TTC549 (cell line): Measurements from ENCODE around the gene MT2A.
"Not testable (repeated sequence)": the region's sequence is repeated elsewhere in the genome, so short reads cannot be mapped to it uniquely, and the experiment has no call there.

Experiments used
- FAIRE-seq: peaks from 2 replicates; lab custom pipeline; 2012; peaks lifted over from hg19 to GRCh38; lab: Jason Lieb, UNC

MT2A gene

GRCh38 chr16:56608043-56608875, at the start of gene MT2A:
Gene MT2A (plus strand): TSS chr16:56608584. CDS start chr16:56608656, 72 bp downstream.
- no peak for FAIRE-seq

GRCh38 chr16:56559109-56559508, 49.3 kb upstream of the MT2A start:
- FAIRE-seq: no peak

- FAIRE-seq: no peak
Measured at GRCh38 chr16:56560447-56560846, 47.9 kb upstream of the MT2A start.

GRCh38 chr16:56561126-56561525, 47.3 kb upstream of the MT2A start:
- FAIRE-seq: no peak

DNA sequence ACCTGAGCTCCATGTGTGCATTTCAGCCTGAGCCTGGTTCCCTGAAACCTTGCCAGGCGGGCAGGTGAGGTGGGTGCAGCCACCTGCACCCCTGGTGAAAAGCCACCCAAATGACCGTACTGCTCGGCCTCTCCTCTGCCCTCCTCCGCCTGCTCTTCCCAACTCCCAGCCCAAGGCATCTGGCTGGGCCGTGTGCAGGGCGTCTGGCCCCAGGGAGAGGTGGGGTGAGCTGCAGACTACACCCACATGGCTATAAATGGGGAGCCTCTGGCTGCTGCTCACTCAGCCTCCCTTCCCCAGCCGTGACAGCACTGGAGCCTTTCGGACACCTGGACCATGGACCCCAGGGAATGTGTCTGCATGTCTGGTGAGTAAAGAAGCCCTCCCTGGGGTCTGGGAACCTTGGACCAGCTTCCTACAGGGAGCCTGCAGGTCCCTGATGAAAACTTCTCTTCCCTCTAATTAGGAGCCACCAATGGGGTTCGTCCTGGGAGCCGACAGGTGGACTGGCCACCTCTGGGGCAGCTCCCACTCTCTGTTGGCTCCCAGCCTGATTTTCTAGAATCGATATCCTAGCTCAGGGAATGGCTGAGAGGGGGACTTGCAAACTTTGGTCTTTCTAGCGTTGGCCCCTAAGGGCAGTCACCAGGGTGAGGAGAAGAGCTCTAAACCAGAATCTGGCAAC, 43.4 kb upstream of the MT2A start, which contains the start of gene MT4:
MT4 (plus strand) TSS at position 281 of the 685 bp plus-strand sequence; CDS start at position 337, 56 bp downstream.
- FAIRE-seq: no peak

- FAIRE-seq: no peak
Measured at GRCh38 chr16:56569971-56570370, 38.4 kb upstream of the MT2A start.

- no peak for FAIRE-seq
Measured at GRCh38 chr16:56571525-56571924, 36.9 kb upstream of the MT2A start.

- no peak for FAIRE-seq
Measured at GRCh38 chr16:56574625-56575024, 33.8 kb upstream of the MT2A start.

DNA sequence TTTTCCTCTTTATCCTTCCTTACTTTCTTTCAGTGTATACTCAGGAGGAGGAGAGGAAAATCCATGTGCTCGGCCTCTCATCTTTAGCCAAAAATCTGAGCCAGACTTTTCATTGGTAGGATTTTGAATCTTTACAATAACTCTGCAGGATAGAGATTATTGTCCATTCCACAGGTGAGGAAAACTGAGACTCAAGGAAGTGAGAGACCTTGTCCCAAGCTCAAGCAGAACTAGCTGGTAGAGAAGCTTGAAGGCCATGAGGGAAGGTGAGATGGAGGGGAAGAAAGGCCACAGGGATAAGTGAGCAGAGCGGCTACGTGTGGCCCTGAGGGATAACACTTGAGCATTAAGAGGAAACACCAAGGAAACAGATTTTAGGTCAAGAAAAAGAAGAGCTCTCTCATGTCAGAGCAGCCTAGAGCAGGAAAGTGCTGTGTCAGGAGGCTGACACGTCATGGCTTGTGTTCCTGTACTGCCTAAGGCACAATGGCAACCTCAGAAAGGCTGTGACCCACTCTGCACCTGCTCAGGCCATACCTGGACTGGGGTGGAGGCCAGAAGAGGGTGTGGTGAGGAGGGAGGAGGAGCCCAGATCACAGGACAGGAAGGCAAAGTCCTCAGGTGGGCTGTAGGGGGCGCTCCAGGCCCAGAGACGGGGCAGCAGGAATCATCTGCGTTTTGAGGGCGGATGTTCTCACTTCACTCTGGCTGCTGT, 31.6 kb upstream of the MT2A start:
- no peak for FAIRE-seq

- FAIRE-seq: no peak
Measured at GRCh38 chr16:56577300-56577625, 31.1 kb upstream of the MT2A start.

DNA sequence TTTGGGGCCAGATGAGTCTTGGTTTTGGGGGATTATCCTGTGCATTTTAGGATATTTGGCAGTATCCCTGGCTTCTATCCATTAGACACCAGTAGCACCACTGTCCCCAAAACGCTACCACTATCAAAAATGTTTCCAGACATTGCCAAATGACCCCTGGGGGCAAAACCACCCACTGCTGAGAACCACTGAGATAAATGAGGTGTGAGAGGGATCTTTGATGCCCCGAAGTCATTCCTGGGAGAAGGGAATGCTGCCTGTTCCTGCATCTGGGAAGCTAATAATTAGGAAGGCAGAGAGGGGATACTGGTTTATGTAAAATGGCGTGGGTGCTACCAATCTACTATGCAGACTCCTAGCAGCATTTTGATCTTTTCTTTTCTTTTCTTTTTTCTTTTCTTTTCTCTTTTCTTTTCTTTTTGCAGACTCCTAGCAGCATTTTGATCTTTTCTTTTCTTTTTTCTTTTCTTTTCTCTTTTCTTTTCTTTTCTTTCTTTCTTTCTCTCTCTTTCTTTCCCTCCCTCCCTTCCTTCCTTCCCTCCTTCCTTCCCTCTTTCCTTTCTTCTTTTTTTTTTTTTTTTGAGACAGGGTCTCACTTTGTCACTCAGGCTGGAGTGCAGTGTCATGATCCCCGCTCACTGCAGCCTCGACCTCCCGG, 27.9 kb upstream of the MT2A start:
- no peak for FAIRE-seq

DNA sequence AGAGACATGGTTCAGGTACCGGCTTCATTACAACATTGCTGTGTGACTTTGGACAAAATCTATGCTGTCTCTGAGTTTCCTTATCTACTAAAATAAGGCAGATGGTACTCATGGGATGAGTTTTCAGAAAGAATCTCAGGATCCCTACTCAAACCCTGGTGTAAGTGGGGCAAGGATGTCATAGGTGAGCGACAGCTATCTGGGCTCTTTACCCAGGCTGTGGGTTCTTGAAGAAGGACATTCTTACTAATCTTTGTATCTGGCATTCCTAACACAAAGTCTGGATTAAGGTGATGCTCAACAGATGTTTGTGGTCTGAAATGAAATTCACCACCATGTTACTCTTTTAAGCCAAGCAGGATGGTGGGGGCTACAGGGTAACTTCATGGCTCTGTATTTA, 25.5 kb upstream of the MT2A start:
- not testable (repeated sequence) for FAIRE-seq

DNA sequence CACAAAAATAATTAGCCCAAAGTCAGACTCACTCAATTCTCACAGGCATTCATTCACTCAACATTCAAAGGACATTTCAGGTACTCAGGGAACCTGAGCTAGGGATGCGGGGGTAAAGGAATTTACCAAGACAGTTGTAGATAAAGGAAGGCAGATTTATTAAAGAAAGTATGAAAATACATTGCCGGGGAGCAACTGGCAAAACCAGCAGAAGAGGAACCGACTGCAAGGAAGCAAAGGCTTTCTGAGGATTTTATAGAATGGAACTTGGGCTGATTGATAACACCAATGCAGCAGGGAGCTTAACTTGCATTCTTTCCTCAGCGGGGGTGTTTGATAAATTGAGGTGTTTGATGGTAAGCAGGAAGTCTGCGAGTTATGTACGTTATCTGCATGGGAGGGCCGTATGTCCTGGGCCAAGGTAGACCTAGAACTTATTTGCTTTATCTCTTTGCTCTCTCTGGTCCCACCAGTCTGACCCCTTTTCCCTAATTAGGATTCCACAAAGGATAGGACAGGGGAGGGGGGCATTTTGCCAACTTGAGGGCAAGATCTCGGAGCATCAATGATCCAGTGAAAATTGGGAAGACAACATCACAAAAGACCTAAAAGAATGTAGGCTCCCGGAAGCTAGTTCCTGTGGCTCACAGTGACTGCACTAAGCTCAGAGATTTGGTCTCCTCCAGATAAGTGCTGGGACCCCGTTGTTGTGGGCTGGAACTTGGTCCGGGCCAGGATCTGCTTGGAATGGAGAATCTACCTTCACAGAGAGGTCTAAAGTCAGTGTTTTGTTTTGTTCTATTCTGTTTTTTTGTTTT, 24.8 kb upstream of the MT2A start:
- no peak for FAIRE-seq

GRCh38 chr16:56584276-56584675, 24.1 kb upstream of the MT2A start:
- no peak for FAIRE-seq

- no peak for FAIRE-seq
Measured at GRCh38 chr16:56588781-56589140, 19.6 kb upstream of the MT2A start.

DNA sequence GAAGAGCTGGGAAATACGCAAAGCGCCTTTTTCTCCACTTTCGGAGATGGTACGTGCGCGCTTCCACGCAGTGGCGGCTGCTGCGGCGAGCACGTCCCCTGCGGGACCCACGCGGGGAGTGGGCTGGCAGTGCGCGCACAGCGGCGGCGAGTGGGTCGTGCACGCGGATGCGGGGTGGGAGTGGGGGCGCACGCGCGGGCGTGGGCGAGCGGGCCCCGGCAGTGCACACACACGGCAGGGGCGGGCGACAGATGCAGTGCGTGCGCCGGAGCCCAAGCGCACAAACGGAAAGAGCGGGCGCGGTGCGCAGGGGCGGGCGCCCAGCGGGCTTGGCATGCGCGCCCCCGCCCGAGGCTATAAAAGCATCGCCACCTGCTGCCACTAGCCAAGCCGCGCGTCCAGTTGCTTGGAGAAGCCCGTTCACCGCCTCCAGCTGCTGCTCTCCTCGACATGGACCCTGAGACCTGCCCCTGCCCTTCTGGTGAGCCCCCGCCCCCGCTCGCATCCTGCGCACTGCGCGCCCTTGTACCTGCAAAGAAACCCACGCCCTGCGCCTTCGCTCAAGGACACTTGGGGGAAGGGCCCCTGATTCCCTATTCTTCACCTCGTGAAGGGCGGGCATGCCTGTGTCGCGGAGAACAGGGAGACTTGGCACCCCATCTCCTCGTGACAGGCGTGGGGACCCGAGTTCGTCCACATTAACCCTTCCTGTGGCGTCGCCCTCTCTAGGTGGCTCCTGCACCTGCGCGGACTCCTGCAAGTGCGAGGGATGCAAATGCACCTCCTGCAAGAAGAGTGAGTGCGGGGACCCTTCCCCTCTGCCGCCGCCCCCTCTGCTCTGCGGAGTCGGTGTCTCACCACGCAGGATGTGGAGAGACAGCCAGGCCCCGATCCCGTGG, 19.0 kb upstream of the MT2A start, which contains the start of gene MT3:
MT3 (plus strand) TSS at position 388 of the 899 bp plus-strand sequence; CDS start at position 451, 63 bp downstream.
- FAIRE-seq: no peak

DNA sequence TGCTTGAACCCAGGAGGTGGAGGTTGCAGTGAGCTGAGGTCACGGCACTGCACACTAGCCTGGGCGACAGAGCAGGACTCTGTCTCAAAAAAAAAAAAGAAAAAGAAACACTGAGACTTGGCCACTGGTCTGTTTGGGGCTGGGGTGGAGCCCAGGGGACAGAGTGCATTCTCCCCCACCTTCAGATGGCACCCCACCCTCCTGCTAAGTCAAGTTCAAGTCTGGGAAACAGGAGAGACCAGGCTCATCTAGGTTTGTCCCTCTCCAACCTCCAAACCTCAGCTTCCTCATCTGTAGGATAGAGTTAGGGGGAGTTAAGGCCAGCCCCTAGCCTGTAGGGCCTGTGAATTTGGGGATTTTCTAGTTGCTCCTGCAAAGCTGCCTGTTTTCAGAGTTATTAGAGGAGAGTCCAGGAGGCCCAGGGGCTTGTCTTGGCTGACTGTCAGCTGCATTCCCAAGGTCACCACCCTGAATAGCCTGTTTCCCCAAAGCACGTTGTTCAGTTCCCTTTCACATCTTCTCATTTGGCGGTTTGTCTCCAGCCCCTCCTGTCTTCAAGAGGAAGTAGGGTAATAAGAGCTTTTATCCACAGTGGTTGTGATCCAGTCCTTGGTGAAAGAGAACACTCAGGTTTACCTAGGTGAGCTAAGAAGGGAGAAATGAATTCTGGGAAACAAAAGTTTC, 16.9 kb upstream of the MT2A start:
- no peak for FAIRE-seq

DNA sequence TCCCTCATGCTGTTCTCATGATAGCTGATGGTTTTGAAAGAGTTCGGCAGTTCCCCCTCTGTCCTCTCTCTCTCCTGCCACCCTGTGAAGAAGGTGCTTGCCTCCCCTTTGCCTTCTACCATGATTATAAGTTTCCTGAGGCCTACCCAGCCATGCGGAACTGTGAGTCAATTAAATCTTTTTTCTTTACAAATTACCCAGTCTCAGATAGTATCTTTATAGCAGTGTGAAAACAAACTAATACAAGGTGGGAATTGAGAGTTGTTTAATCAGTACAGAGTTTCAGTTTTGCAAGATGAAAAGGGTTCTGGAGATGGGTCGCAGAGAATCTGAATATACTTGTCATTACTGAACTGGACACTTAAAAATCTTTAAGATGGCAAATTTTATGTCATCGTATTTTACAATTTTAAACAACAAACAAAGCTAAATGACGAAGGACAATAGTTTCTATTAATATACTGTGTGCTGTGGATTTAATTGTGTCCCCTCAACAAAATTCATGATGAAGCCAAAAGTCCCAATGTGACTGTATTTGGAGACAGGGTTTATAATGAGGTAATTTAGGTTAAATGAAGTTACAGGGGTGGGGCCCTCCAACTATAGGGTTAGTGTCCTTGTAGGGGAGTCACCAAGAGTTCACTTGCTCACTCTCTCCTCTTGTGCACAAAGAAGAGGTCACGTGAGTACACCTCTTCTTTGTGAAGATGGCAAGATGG, 14.7 kb upstream of the MT2A start:
- FAIRE-seq: no peak

DNA sequence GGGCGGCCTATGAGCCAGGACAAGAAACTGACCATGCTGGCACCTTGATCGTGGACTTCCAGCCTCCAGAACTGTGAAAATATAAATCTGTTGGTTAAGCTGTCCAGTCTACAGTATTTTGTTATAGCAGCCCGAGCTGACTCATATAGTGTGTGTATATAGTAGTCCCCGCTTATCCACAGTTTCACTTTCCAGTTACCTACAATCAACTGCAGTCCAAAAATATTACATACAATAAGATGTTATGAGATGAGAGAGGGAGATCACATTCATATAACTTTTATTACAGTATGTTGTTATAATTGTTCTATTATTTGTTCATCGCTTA, 14.1 kb upstream of the MT2A start:
- no peak for FAIRE-seq
